Measurements from ENCODE around the gene PPP1R16B. TPM values are rescaled to one million over a fixed set of nuclear protein-coding genes. Genes with fewer than 3 reads are reported as not detected.
"Not testable (repeated sequence)": the region's sequence is repeated elsewhere in the genome, so short reads cannot be mapped to it uniquely, and the experiment has no call there.

Gene PPP1R16B
- total and polyA plus RNA-seq, 2 experiments from 2014 or later = 0.15 TPM; not detected in 1

DNA sequence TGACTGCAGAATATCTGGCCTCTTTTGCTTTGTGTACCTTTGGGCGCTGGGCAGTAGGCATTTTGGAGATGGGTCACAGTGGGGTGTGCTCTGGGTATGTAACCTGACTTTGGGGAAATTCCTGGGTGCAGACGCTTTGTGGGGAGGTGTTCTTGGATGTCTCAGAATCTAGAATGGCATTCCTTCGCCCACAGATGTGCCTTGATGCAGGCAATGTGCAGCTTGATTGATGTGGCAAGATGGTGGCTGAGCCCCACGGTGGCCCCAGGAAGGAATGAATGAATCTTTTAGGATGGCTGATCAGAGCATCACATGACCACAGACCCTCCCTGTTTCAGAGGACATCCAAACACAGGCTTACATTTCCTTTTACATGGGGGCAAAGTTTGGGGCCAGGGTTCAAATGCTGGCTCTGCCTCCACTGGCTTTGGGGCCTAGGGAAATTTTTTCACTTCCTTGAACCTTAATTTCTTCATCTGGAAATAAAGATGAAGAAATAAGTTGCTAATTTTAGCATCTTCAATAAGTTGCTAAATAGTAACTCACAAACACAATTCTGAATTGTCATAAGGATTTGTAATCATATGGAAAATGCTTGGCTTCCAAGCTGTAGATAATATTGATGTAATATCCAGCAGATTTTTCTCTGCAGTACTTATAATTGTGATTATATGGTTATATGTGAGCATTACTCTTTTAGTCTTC, 5.6 kb downstream of the PPP1R16B start:
- H3K27me3 ChIP-seq = peaks cover 46% of the 10 kb centered on the region
- H3K4me3 ChIP-seq = no peak overlapping the region
- H3K9me3 ChIP-seq (ENCODE audit: low read depth) = no peaks in the 10 kb centered on the region
- no peaks in the 10 kb centered on the region for H3K4me1 ChIP-seq (ENCODE audit: low read depth)
- TF ChIP-seq, protein P1, sequence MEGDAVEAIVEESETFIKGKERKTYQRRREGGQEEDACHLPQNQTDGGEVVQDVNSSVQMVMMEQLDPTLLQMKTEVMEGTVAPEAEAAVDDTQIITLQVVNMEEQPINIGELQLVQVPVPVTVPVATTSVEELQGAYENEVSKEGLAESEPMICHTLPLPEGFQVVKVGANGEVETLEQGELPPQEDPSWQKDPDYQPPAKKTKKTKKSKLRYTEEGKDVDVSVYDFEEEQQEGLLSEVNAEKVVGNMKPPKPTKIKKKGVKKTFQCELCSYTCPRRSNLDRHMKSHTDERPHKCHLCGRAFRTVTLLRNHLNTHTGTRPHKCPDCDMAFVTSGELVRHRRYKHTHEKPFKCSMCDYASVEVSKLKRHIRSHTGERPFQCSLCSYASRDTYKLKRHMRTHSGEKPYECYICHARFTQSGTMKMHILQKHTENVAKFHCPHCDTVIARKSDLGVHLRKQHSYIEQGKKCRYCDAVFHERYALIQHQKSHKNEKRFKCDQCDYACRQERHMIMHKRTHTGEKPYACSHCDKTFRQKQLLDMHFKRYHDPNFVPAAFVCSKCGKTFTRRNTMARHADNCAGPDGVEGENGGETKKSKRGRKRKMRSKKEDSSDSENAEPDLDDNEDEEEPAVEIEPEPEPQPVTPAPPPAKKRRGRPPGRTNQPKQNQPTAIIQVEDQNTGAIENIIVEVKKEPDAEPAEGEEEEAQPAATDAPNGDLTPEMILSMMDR (IDR thresholded peaks at IDR 0.05; ENCODE audit: low read depth, low read length) = no peak
- H3K36me3 ChIP-seq = no peaks in the 10 kb centered on the region
- H3K27ac ChIP-seq = no peak overlapping the region
- DNase-seq (ENCODE audit: low read depth in 1 of 2, low spot score in 1 of 2) = no peak

DNA sequence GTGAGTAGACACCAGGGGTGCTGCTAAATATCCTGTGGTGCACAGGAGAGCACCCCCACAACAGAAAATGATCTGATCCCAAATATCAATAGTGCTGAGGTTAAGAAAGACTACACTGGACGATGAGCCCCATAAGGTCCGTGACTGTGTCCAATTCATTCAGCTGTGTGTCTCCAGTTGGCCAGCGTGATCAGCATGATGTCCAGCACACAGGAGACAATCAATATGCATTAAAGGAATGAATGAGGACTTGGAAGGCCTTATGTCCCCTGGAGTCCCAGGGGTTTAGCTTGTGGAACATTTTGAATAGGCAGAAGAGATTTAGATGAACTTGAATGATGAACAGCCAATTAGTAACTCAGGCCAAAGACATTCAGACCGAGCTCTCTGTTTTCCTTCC, 6.3 kb downstream of the PPP1R16B start:
- H3K4me1 ChIP-seq (ENCODE audit: low read depth) = no peaks in the 10 kb centered on the region
- DNase-seq (ENCODE audit: low read depth in 1 of 2, low spot score in 1 of 2) = no peak
- TF ChIP-seq, protein P1 (IDR thresholded peaks at IDR 0.05; ENCODE audit: low read depth, low read length) = no peak
- H3K4me3 ChIP-seq = no peak overlapping the region
- no peak overlapping the region for H3K27ac ChIP-seq
- peaks cover 39% of the 10 kb centered on the region for H3K27me3 ChIP-seq
- no peaks in the 10 kb centered on the region for H3K9me3 ChIP-seq (ENCODE audit: low read depth)
- no peaks in the 10 kb centered on the region for H3K36me3 ChIP-seq

DNA sequence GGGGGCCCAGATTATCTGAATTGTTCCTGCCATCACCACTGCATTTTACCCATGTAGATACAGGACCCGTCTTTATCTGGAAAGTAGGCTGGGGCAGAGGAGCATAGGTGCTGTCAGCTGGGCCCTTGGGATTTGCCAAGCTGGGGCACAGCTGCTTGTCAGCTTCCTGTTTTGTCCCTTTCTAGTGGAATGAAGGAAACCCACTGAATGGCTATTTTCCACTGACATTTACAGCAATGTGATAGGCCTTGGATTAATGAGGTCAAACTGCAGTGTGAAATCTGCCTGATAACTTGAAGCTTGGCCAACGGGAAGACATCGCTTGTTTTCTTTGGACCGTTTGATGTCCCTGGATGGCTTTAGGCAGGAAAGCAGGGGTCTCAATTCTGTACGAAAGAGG, 6.7 kb downstream of the PPP1R16B start:
- H3K36me3 ChIP-seq = no peaks in the 10 kb centered on the region
- no peak overlapping the region for H3K27ac ChIP-seq
- peaks cover 35% of the 10 kb centered on the region for H3K27me3 ChIP-seq
- H3K9me3 ChIP-seq (ENCODE audit: low read depth) = no peaks in the 10 kb centered on the region
- no peak overlapping the region for H3K4me3 ChIP-seq
- no peak for DNase-seq (ENCODE audit: low read depth in 1 of 2, low spot score in 1 of 2)
- TF ChIP-seq, protein P1 (IDR thresholded peaks at IDR 0.05; ENCODE audit: low read depth, low read length) = no peak
- no peaks in the 10 kb centered on the region for H3K4me1 ChIP-seq (ENCODE audit: low read depth)

DNA sequence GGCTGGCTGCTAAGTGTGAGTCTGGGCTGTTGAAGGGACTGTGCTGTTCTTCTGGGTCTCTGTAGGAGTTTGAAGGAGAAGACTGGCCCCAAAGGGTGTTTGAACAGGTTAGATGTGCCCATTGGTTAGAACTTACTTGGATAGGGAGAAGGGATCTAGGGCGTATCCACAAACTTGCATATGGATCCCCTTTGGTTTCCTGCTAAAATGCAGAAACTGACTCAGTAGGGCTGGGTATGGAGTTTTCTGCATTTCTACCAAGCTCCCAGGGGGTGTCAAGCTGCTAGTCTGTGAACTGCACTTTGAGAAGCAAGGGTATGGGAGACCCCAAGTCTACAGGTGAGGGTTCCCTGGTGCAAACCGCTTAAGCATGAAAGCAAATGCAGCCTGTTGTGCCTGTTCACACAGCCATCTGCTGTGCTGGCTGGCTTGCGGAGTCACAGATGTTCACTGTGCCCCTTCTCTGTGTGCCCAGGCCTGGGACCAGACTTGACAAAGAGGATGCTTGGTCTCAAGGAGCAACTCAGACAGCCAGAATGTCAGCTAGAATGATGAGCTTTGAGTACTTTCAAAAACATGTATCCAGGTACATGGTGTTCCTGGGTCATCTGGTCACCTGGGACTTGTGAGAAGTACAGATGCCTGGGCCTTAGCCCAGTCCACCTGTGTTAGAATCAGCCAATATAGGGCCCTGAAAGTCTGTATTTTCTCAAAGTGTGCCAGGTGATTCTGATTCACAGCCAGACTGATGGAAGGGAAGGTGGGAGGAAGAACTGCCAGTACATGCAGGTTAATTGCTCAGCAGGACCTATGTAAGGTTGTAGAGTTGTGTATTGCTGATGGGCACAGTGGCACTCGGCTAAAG, 7.4 kb downstream of the PPP1R16B start:
- H3K27ac ChIP-seq = no peak overlapping the region
- no peak for DNase-seq (ENCODE audit: low read depth in 1 of 2, low spot score in 1 of 2)
- no peaks in the 10 kb centered on the region for H3K9me3 ChIP-seq (ENCODE audit: low read depth)
- H3K4me3 ChIP-seq = no peak overlapping the region
- H3K27me3 ChIP-seq = peaks cover 28% of the 10 kb centered on the region
- H3K4me1 ChIP-seq (ENCODE audit: low read depth) = no peaks in the 10 kb centered on the region
- no peaks in the 10 kb centered on the region for H3K36me3 ChIP-seq
- TF ChIP-seq, protein P1 (IDR thresholded peaks at IDR 0.05; ENCODE audit: low read depth, low read length) = no peak

DNA sequence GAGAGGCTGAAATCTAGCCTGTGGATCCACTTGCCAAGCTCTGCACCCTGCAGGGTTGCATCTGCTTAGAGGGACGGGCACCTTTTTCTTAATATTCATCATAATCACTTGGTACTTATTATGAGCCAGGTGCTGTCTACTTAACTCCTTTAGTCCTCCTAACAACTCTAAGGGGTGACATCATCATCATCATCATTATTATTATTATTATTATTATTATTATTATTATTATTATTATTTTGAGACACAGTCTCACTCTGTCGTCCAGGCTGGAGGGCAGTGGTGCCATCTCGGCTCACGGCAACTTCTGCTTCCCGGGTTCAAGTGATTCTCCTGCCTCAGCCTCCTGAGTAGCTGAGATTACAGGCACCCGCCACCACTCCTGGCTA, 8.1 kb downstream of the PPP1R16B start:
- H3K4me3 ChIP-seq; DNase-seq (ENCODE audit: low read depth in 1 of 2, low spot score in 1 of 2); H3K9me3 ChIP-seq (ENCODE audit: low read depth); H3K4me1 ChIP-seq (ENCODE audit: low read depth); H3K27ac ChIP-seq; H3K36me3 ChIP-seq: not testable (repeated sequence)
- peaks cover 21% of the 10 kb centered on the region for H3K27me3 ChIP-seq

DNA sequence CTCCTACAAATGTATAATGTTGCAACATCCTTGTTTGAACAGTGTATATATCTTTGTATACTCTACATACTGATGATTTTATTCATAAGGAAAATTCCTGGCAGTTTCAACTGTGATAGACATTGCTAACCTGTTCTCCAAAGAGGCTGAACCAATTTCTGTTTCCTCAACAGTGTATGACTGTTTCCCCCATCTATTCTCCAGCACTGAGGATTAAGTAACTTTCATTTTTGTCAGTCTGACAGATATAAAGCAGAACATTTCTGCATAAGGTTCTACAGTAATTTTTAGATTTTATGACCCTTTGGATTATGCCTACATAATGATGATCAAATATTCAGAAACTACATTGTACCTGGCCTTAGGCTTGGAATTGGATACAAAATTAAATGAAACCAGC, 9.9 kb downstream of the PPP1R16B start:
- H3K9me3 ChIP-seq (ENCODE audit: low read depth) = no peaks in the 10 kb centered on the region
- H3K27ac ChIP-seq = no peak overlapping the region
- no peaks in the 10 kb centered on the region for H3K36me3 ChIP-seq
- DNase-seq (ENCODE audit: low read depth in 1 of 2, low spot score in 1 of 2) = no peak
- H3K4me3 ChIP-seq = no peak overlapping the region
- no peaks in the 10 kb centered on the region for H3K4me1 ChIP-seq (ENCODE audit: low read depth)
- peaks cover 7% of the 10 kb centered on the region for H3K27me3 ChIP-seq
- TF ChIP-seq, protein P1 (IDR thresholded peaks at IDR 0.05; ENCODE audit: low read depth, low read length) = no peak

Measured in cardiac muscle cell (in vitro differentiated cells and primary cell).